Liver (tissue), 9 donors: ENCODE data around the gene ZNF345. TPM values are rescaled to one million over a fixed set of nuclear protein-coding genes. Genes with fewer than 3 reads are reported as not detected.

Experiments
- DNase-seq: peaks from one replicate; pipeline ENCODE4 v3.0.0-alpha.2; 2017; ENCODE audit warnings: low spot score
- H3K27ac ChIP-seq, 2 donors: one replicate each; pipeline ENCODE4 v1.7.0; 2013; ENCODE audit warnings: inconsistent platforms in 2 of 2, low read length in 2 of 2, control low read depth in 1 of 2, low read depth in 1 of 2, mild to moderate bottlenecking in 1 of 2
- H3K27me3 ChIP-seq, 4 donors: one replicate each; pipeline versions ENCODE4 v1.6.1 to v1.7.0; 2013; ENCODE audit warnings: low read length in 3 of 4, inconsistent platforms in 1 of 4, mild to moderate bottlenecking in 1 of 4, moderate library complexity in 1 of 4; ENCODE audit not compliant: control insufficient read depth in 4 of 4, insufficient read depth in 4 of 4
- H3K36me3 ChIP-seq, 4 donors: one replicate each; pipeline versions ENCODE4 v1.6.1 to v1.7.0; 2013; ENCODE audit warnings: low read length in 3 of 4, mild to moderate bottlenecking in 3 of 4, low read depth in 1 of 4, moderate library complexity in 1 of 4; ENCODE audit not compliant: control insufficient read depth in 4 of 4, insufficient read depth in 3 of 4
- H3K4me1 ChIP-seq, 4 donors: one replicate each; pipeline versions ENCODE4 v1.6.1 to v1.7.0; 2013; ENCODE audit warnings: low read length in 3 of 4, mild to moderate bottlenecking in 3 of 4, moderate library complexity in 1 of 4; ENCODE audit not compliant: control insufficient read depth in 4 of 4, insufficient read depth in 4 of 4
- H3K4me3 ChIP-seq, 3 donors: one replicate each; pipeline versions ENCODE4 v1.6.1 to v1.7.0; 2013; ENCODE audit warnings: low read length in 3 of 3, control low read depth in 1 of 3, low read depth in 1 of 3, mild to moderate bottlenecking in 1 of 3
- H3K9ac ChIP-seq, 2 donors: one replicate each; pipeline ENCODE4 v1.7.0; 2013; ENCODE audit warnings: low read length in 2 of 2, mild to moderate bottlenecking in 2 of 2, moderate library complexity in 2 of 2, control low read depth in 1 of 2, low read depth in 1 of 2
- H3K9me3 ChIP-seq, 4 donors: one replicate each; pipeline versions ENCODE4 v1.6.1 to v1.7.0; 2013; ENCODE audit warnings: low read length in 3 of 4; ENCODE audit not compliant: control insufficient read depth in 4 of 4
- EGR1 ChIP-seq, 2 donors: IDR thresholded peaks; 2 replicates each; pipeline ENCODE4 v1.6.1; 2016 to 2018; ENCODE audit warnings: antibody characterized with exemption in 2 of 2, low read depth in 2 of 2
- FOXA1 ChIP-seq: IDR thresholded peaks from 2 replicates; pipeline ENCODE4 v1.6.1; 2016; ENCODE audit warnings: antibody characterized with exemption
- FOXA2 ChIP-seq: IDR thresholded peaks from 2 replicates; pipeline ENCODE4 v1.6.1; 2016; ENCODE audit warnings: antibody characterized with exemption
- GABPA ChIP-seq, 2 donors: IDR thresholded peaks in 1 of 2; conservative IDR thresholded peaks in 1 of 2; 2 replicates each; pipeline ENCODE4 v1.6.1; 2016; ENCODE audit warnings: antibody characterized with exemption in 2 of 2, mild to moderate bottlenecking in 1 of 2, moderate library complexity in 1 of 2
- HNF4A ChIP-seq, 2 donors: conservative IDR thresholded peaks; 2 replicates each; pipeline ENCODE4 v1.6.1; 2016; ENCODE audit warnings: antibody characterized with exemption in 2 of 2, mild to moderate bottlenecking in 2 of 2
- HNF4G ChIP-seq: IDR thresholded peaks from 2 replicates; pipeline ENCODE4 v1.6.1; 2016; ENCODE audit warnings: antibody characterized with exemption
- JUND ChIP-seq, 2 donors: IDR thresholded peaks; 2 replicates each; pipeline ENCODE4 v1.6.1; 2016; ENCODE audit warnings: antibody characterized with exemption in 2 of 2
- NR2F2 ChIP-seq: IDR thresholded peaks from 2 replicates; pipeline ENCODE4 v1.6.1; 2016; ENCODE audit warnings: antibody characterized with exemption
- RAD21 ChIP-seq, 2 donors: IDR thresholded peaks; 2 replicates each; pipeline ENCODE4 v1.6.1; 2016; ENCODE audit warnings: antibody characterized with exemption in 2 of 2, mild to moderate bottlenecking in 2 of 2
- RXRA ChIP-seq, 2 donors: IDR thresholded peaks; 2 replicates each; pipeline ENCODE4 v1.6.1; 2017 to 2018; ENCODE audit warnings: antibody characterized with exemption in 2 of 2, mild to moderate bottlenecking in 1 of 2
- SP1 ChIP-seq: IDR thresholded peaks from 2 replicates; pipeline ENCODE4 v1.6.1; 2018; ENCODE audit warnings: antibody characterized with exemption, mild to moderate bottlenecking
- TAF1 ChIP-seq: conservative IDR thresholded peaks from 2 replicates; pipeline ENCODE4 v1.6.1; 2016; ENCODE audit warnings: antibody characterized with exemption, mild to moderate bottlenecking
- YY1 ChIP-seq: IDR thresholded peaks from 2 replicates; pipeline ENCODE4 v1.6.1; 2016; ENCODE audit warnings: antibody characterized with exemption, mild to moderate bottlenecking
- WGBS: extraction: QIAGEN DNeasy Blood & Tissue Kit; methylation state at CpG from one replicate; pipeline ENCODE4 v1.1.7; 2013; 5-methylcytosine and 5-hydroxymethylcytosine counted together
- polyA plus RNA-seq, 2 donors: library from polyadenylated mRNA; stranded (reverse) in 1 of 2; unstranded in 1 of 2; fragments of 200-250 nt in 1 of 2; fragments of >200 nt in 1 of 2; fragmentation: Nextera tagmentation in 1 of 2; extraction: Ambion mirVana in 1 of 2; gene quantifications; one replicate each; pipeline versions ENCODE4 v1.2.1 to v1.2.3, GENCODE V29; 2013 to 2015
- total RNA-seq, 2 donors: library from RNA; depleted of rRNA; stranded (reverse); fragments of >200 nt; gene quantifications; one replicate each; pipeline ENCODE4 v1.2.3, GENCODE V29; 2014
- TF ChIP-seq, protein P1 (sequence below): IDR thresholded peaks from 2 replicates; pipeline ENCODE4 v1.6.1; 2016; ENCODE audit warnings: antibody characterized with exemption
- TF ChIP-seq, protein P2 (sequence below): IDR thresholded peaks from 2 replicates; pipeline ENCODE4 v1.6.1; 2016; ENCODE audit warnings: antibody characterized with exemption
- TF ChIP-seq, protein P3 (sequence below): IDR thresholded peaks from 2 replicates; pipeline ENCODE4 v1.6.1; 2016; ENCODE audit warnings: antibody characterized with exemption
- TF ChIP-seq, protein P4 (sequence below): fragments of 150-350 bp; IDR thresholded peaks from 2 replicates; pipeline ENCODE4 v1.5.1; 2017; ENCODE audit warnings: improper control_type of control experiment, low read depth, low read length; ENCODE audit not compliant: missing input control
- TF ChIP-seq, protein P5 (sequence below): IDR thresholded peaks from 2 replicates; pipeline ENCODE4 v1.6.1; 2016; ENCODE audit warnings: antibody characterized with exemption, mild to moderate bottlenecking
- donor health status: healthy.
- donor health status: healthy.
- donor health status: healthy.
- donor health status: healthy.
- donor health status: healthy.

Gene ZNF345
- total and polyA plus RNA-seq, 4 donors, result 0.67 to 4.7 (median 2.1) TPM

DNA sequence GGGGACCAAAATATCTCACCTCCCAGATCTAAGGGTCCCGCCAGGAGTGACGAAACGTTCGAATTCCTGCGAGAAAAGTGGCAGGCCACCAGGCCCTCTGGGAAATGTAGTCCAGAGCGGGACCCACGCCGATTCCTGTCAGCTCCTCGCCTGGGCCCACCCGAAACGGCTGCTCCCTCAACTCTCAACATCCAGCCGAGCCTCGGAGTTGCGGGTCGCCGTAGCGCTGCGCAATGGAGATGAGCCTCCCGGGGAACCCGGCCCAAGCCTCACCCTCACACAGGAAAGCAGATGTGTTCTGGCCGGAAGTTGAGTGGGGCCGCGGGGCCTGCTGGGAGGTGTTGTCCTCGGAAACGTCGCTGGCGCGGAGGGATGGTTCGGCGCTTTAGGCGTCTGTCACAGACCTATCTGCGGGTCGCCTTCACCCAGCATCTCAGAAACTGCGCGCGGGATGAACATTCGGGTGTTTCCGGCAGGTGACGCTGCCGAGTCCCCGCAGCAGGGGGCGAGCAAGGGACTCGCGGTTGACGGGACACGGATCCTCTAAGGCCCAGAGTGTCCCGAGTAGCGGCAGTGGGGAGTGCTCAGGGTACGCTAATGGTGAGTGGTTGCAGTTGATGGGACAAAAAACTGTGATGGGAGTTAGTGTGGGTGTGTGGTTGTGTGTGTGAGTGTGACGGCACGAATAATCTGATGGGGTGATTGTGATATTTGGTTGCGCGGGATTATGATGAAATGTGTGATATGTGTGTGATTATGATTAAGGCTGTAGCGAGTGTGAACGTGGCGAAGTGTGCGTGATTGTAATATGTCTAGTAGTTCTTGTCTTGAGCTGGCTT is 65.5 kb downstream of the ZNF345 start, which contains the start of the genes ZNF568 and ZNF829:
Gene ZNF568, plus strand, starts transcription at position 341 of the 839 bp plus-strand sequence. CDS start 6,439 bp downstream, outside the sequence.
Gene ZNF829, minus strand, starts transcription at position 300 of the 839 bp plus-strand sequence. CDS start 1,124 bp downstream, outside the sequence.
- TF ChIP-seq RAD21 (IDR thresholded peaks at IDR 0.05) (peak; percentile 47 to 64), NR2F2 (no peak), FOXA1 (no peak), JUND (IDR thresholded peaks at IDR 0.05) (no peak), HNF4A (conservative IDR thresholded peaks at IDR 0.05) (peak in 1 of 2 donors; percentile 13), SP1 (peak; percentile 20), YY1 (peak; percentile 77), GABPA (IDR thresholded peaks at IDR 0.05 in 1 of 2, conservative IDR thresholded peaks at IDR 0.05 in 1 of 2) (peak; percentile 76 to 96), FOXA2 (no peak), EGR1 (IDR thresholded peaks at IDR 0.05; ENCODE audit: low read depth in 2 of 2) (no peak), HNF4G (no peak), TAF1 (no peak), RXRA (IDR thresholded peaks at IDR 0.05) (peak in 1 of 2 donors; percentile 16)
- TF ChIP-seq, protein P1, sequence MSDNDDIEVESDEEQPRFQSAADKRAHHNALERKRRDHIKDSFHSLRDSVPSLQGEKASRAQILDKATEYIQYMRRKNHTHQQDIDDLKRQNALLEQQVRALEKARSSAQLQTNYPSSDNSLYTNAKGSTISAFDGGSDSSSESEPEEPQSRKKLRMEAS, result peak; percentile 75
- TF ChIP-seq, protein P2, sequence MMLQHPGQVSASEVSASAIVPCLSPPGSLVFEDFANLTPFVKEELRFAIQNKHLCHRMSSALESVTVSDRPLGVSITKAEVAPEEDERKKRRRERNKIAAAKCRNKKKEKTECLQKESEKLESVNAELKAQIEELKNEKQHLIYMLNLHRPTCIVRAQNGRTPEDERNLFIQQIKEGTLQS, result peak; percentile 53
- TF ChIP-seq, protein P3, sequence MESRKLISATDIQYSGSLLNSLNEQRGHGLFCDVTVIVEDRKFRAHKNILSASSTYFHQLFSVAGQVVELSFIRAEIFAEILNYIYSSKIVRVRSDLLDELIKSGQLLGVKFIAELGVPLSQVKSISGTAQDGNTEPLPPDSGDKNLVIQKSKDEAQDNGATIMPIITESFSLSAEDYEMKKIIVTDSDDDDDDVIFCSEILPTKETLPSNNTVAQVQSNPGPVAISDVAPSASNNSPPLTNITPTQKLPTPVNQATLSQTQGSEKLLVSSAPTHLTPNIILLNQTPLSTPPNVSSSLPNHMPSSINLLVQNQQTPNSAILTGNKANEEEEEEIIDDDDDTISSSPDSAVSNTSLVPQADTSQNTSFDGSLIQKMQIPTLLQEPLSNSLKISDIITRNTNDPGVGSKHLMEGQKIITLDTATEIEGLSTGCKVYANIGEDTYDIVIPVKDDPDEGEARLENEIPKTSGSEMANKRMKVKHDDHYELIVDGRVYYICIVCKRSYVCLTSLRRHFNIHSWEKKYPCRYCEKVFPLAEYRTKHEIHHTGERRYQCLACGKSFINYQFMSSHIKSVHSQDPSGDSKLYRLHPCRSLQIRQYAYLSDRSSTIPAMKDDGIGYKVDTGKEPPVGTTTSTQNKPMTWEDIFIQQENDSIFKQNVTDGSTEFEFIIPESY, result peak; percentile 99
- TF ChIP-seq, protein P4, sequence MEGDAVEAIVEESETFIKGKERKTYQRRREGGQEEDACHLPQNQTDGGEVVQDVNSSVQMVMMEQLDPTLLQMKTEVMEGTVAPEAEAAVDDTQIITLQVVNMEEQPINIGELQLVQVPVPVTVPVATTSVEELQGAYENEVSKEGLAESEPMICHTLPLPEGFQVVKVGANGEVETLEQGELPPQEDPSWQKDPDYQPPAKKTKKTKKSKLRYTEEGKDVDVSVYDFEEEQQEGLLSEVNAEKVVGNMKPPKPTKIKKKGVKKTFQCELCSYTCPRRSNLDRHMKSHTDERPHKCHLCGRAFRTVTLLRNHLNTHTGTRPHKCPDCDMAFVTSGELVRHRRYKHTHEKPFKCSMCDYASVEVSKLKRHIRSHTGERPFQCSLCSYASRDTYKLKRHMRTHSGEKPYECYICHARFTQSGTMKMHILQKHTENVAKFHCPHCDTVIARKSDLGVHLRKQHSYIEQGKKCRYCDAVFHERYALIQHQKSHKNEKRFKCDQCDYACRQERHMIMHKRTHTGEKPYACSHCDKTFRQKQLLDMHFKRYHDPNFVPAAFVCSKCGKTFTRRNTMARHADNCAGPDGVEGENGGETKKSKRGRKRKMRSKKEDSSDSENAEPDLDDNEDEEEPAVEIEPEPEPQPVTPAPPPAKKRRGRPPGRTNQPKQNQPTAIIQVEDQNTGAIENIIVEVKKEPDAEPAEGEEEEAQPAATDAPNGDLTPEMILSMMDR, result peak; percentile 39
- TF ChIP-seq, protein P5, sequence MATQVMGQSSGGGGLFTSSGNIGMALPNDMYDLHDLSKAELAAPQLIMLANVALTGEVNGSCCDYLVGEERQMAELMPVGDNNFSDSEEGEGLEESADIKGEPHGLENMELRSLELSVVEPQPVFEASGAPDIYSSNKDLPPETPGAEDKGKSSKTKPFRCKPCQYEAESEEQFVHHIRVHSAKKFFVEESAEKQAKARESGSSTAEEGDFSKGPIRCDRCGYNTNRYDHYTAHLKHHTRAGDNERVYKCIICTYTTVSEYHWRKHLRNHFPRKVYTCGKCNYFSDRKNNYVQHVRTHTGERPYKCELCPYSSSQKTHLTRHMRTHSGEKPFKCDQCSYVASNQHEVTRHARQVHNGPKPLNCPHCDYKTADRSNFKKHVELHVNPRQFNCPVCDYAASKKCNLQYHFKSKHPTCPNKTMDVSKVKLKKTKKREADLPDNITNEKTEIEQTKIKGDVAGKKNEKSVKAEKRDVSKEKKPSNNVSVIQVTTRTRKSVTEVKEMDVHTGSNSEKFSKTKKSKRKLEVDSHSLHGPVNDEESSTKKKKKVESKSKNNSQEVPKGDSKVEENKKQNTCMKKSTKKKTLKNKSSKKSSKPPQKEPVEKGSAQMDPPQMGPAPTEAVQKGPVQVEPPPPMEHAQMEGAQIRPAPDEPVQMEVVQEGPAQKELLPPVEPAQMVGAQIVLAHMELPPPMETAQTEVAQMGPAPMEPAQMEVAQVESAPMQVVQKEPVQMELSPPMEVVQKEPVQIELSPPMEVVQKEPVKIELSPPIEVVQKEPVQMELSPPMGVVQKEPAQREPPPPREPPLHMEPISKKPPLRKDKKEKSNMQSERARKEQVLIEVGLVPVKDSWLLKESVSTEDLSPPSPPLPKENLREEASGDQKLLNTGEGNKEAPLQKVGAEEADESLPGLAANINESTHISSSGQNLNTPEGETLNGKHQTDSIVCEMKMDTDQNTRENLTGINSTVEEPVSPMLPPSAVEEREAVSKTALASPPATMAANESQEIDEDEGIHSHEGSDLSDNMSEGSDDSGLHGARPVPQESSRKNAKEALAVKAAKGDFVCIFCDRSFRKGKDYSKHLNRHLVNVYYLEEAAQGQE, result no peak
- H3K27ac ChIP-seq, result peak within 1 kb of the TSS; percentile 74 to 80
- H3K4me3 ChIP-seq, result peak within 1 kb of the TSS; percentile 54 to 75 (median 72)
- H3K27me3 ChIP-seq, result no peaks in the 10 kb centered on the region
- WGBS, result under 1% methylated on average over 57 of the region's 57 CpGs
- peaks cover 0 to 15% (median 7%) of the 10 kb centered on the region in 4 donors for H3K36me3 ChIP-seq
- DNase-seq, result peak; percentile 86
- H3K9ac ChIP-seq, result peak within 1 kb of the TSS; percentile 67 to 72
- H3K4me1 ChIP-seq, result peaks cover 0 to 8% (median 1%) of the 10 kb centered on the region in 4 donors
- peaks cover 3 to 47% (median 29%) of the 10 kb centered on the region in 4 donors for H3K9me3 ChIP-seq
